GM12878 (cell line): ENCODE data around the gene N4BP2. TPM values are rescaled to one million over a fixed set of nuclear protein-coding genes. Genes with fewer than 3 reads are reported as not detected.
A peak's percentile ranks its signal among the peaks of the same experiment; 100 is the strongest.

ENCODE experiments used
- BMI1 ChIP-seq: fragments of 450-650 bp; IDR thresholded peaks from 2 replicates; pipeline ENCODE4 v1.6.1; 2016; ENCODE audit warnings: mild to moderate bottlenecking, moderate library complexity, borderline replicate concordance
- EP300 ChIP-seq, 2 experiments: fragments of 150-350 bp in 1 of 2; IDR thresholded peaks; 2 replicates each; pipeline ENCODE4 v1.6.1; 2011 to 2012; ENCODE audit warnings: low read depth in 2 of 2, low read length in 2 of 2, borderline replicate concordance in 1 of 2, improper control_type of control experiment in 1 of 2, inconsistent platforms in 1 of 2; ENCODE audit not compliant: control insufficient read depth in 1 of 2
- GATAD2B ChIP-seq: fragments of 450-650 bp; conservative IDR thresholded peaks from 2 replicates; pipeline ENCODE4 v1.6.1; 2017; ENCODE audit warnings: low read depth, mild to moderate bottlenecking, moderate library complexity
- HDAC2 ChIP-seq: fragments of 200-600 bp; sonication (generic); IDR thresholded peaks from 2 replicates; pipeline ENCODE4 v1.6.1; 2017
- HDGF ChIP-seq: fragments of 450-650 bp; IDR thresholded peaks from 2 replicates; pipeline ENCODE4 v1.6.1; 2016; ENCODE audit warnings: antibody characterized with exemption
- IKZF2 ChIP-seq, 2 experiments: fragments of 450-650 bp; IDR thresholded peaks; 2 replicates each; pipeline ENCODE4 v1.6.1; 2017; ENCODE audit warnings: mild to moderate bottlenecking in 2 of 2, moderate library complexity in 2 of 2
- PAX8 ChIP-seq: fragments of 450-650 bp; IDR thresholded peaks from 2 replicates; pipeline ENCODE4 v1.6.1; 2017; ENCODE audit warnings: mild to moderate bottlenecking, moderate library complexity
- POLR2A ChIP-seq: IDR thresholded peaks from 2 replicates; pipeline ENCODE4 v1.6.1; 2011; ENCODE audit warnings: low read depth, mild to moderate bottlenecking, low read length
- STAT3 ChIP-seq: IDR thresholded peaks from 2 replicates; pipeline ENCODE4 v1.6.1; 2011; ENCODE audit warnings: low read depth, low read length, improper control_type of control experiment
- TCF3 ChIP-seq: IDR thresholded peaks from 2 replicates; pipeline ENCODE4 v1.6.1; 2012; ENCODE audit warnings: low read depth, mild to moderate bottlenecking, low read length, borderline replicate concordance; ENCODE audit not compliant: insufficient read depth
- polyA plus RNA-seq, 11 experiments: library from polyadenylated mRNA; depleted of rRNA in 4 of 11; unstranded in 6 of 11; stranded (reverse) in 5 of 11; fragments of >200 nt; fragmentation: Nextera tagmentation in 4 of 11; fragmentation: Illumina TruSeq in 1 of 11; extraction: Ambion mirVana in 4 of 11; extraction: Trizol in 1 of 11; gene quantifications; 1 replicate in 1 of 11; 2 replicates in 10 of 11; pipeline versions ENCODE4 v1.2.1 to v1.2.3, GENCODE V29; 2011 to 2016; ENCODE audit warnings: inconsistent platforms in 2 of 11, missing spikeins in 2 of 11, low read depth in 1 of 11
- total RNA-seq, 4 experiments: library from RNA; depleted of rRNA in 3 of 4; stranded (reverse); fragments of >200 nt in 3 of 4; fragmentation: Illumina TruSeq in 1 of 4; extraction: Trizol in 1 of 4; gene quantifications; 2 replicates each; pipeline versions ENCODE4 v1.2.1 to v1.2.3, GENCODE V29; 2013 to 2021
- TF ChIP-seq, protein P1 (sequence below): fragments of 450-650 bp; IDR thresholded peaks from 2 replicates; pipeline ENCODE4 v1.6.1; 2016; ENCODE audit warnings: mild to moderate bottlenecking

N4BP2 gene
- total and polyA plus RNA-seq, 10 of the 15 experiments (the other 5 are each of a cell fraction or from before 2014, with no cell fraction given), result 2.3 to 18.7 (median 10.0) TPM

- TF ChIP-seq BMI1 (peak; percentile 44; the same call in 1 of the 2 replicates), POLR2A (0 out of 2 replicates have a peak, but pooled peaks have one; percentile 34), TCF3 (0 out of 2 replicates have a peak, but pooled peaks have one; percentile 21), EP300 (IDR thresholded peaks at IDR 0.05; ENCODE audit: borderline replicate concordance in 1 of 2, control insufficient read depth in 1 of 2, low read depth in 2 of 2, low read length in 2 of 2) (peak in 1 of 2 experiments; percentile 54; a peak in 1 of 4 replicates), GATAD2B (0 out of 2 replicates have a peak, but pooled peaks have one; percentile 35), HDGF (peak; percentile 78; the same call in 1 of the 2 replicates), STAT3 (0 out of 2 replicates have a peak, but pooled peaks have one; percentile 26), HDAC2 (0 out of 2 replicates have a peak, but pooled peaks have one; percentile 36), PAX8 (no peak; the same call in 1 of the 2 replicates), IKZF2 (IDR thresholded peaks at IDR 0.05) (peak; percentile 67 to 76)
- TF ChIP-seq, protein P1, sequence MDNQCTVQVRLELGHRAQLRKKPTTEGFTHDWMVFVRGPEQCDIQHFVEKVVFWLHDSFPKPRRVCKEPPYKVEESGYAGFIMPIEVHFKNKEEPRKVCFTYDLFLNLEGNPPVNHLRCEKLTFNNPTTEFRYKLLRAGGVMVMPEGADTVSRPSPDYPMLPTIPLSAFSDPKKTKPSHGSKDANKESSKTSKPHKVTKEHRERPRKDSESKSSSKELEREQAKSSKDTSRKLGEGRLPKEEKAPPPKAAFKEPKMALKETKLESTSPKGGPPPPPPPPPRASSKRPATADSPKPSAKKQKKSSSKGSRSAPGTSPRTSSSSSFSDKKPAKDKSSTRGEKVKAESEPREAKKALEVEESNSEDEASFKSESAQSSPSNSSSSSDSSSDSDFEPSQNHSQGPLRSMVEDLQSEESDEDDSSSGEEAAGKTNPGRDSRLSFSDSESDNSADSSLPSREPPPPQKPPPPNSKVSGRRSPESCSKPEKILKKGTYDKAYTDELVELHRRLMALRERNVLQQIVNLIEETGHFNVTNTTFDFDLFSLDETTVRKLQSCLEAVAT, result peak; percentile 62
These were observed 138.8 kb downstream of the N4BP2 start (continued) for GRCh38 chr4:40195182-40196177.
